OCI-LY1 (cell line): ENCODE results near the gene NR2F6.

ENCODE experiments used
- H2AFZ ChIP-seq: fragments of 200-600 bp; sonication (generic), shearing (Covaris generic); 2 replicates; pipeline ENCODE4 v1.6.0; 2014; ENCODE audit warnings: antibody characterized with exemption, mild to moderate bottlenecking, low read length
- H3F3A ChIP-seq: fragments of 200-600 bp; sonication (generic), shearing (Covaris generic); 2 replicates; pipeline ENCODE4 v1.6.0; 2014; ENCODE audit warnings: mild to moderate bottlenecking, antibody characterized with exemption, low read length, moderate library complexity; ENCODE audit not compliant: insufficient read depth
- H3K27ac ChIP-seq: fragments of 200-600 bp; sonication (generic); 2 replicates; pipeline ENCODE4 v1.5.1; 2014; ENCODE audit warnings: low read length, mixed run types, mild to moderate bottlenecking, low read depth; ENCODE audit not compliant: poor library complexity, severe bottlenecking
- H3K27me3 ChIP-seq: fragments of 200-600 bp; sonication (generic); 2 replicates; pipeline ENCODE4 v1.6.0; 2014; ENCODE audit warnings: antibody characterized with exemption, mild to moderate bottlenecking, low read length, moderate library complexity; ENCODE audit not compliant: insufficient read depth
- H3K36me3 ChIP-seq: fragments of 200-600 bp; sonication (generic); 2 replicates; pipeline ENCODE4 v1.6.1; 2014; ENCODE audit warnings: mild to moderate bottlenecking, antibody characterized with exemption, low read length, moderate library complexity, mixed read lengths; ENCODE audit not compliant: insufficient read depth
- H3K4me1 ChIP-seq: fragments of 200-600 bp; sonication (generic); 2 replicates; pipeline ENCODE4 v1.5.1; 2014; ENCODE audit warnings: mild to moderate bottlenecking, low read length, moderate library complexity; ENCODE audit not compliant: insufficient read depth, severe bottlenecking
- H3K4me2 ChIP-seq: fragments of 200-600 bp; sonication (generic), shearing (Covaris generic); 2 replicates; pipeline ENCODE4 v1.6.1; 2014; ENCODE audit warnings: low read length
- H3K4me3 ChIP-seq: fragments of 200-600 bp; sonication (generic); 2 replicates; pipeline ENCODE4 v1.5.1; 2014; ENCODE audit warnings: low read length, low read depth, mild to moderate bottlenecking, mixed read lengths; ENCODE audit not compliant: poor library complexity, severe bottlenecking
- H3K79me2 ChIP-seq: fragments of 200-600 bp; shearing (Covaris generic); 2 replicates; pipeline ENCODE4 v1.6.1; 2016; ENCODE audit warnings: mixed run types, low read length, mixed read lengths; ENCODE audit not compliant: insufficient read depth
- H3K9ac ChIP-seq: fragments of 200-600 bp; sonication (generic), shearing (Covaris generic); 2 replicates; pipeline ENCODE4 v1.6.1; 2014; ENCODE audit warnings: mild to moderate bottlenecking, low read length, mixed read lengths
- H3K9me2 ChIP-seq: fragments of 200-600 bp; sonication (generic), shearing (Covaris generic); 2 replicates; pipeline ENCODE4 v1.6.1; 2014; ENCODE audit warnings: low read depth, mild to moderate bottlenecking, low read length, mixed read lengths
- H3K9me3 ChIP-seq: fragments of 200-600 bp; shearing (Covaris generic); 2 replicates; pipeline ENCODE4 v1.6.1; 2014; ENCODE audit warnings: low read length, mixed read lengths
- H4K20me1 ChIP-seq: fragments of 200-600 bp; sonication (generic), shearing (Covaris generic); 2 replicates; pipeline ENCODE4 v1.6.0; 2016; ENCODE audit warnings: mild to moderate bottlenecking, low read length; ENCODE audit not compliant: insufficient read depth
- CTCF ChIP-seq: fragments of 200-600 bp; sonication (generic), shearing (Covaris generic); IDR thresholded peaks from 2 replicates; pipeline ENCODE4 v1.5.1; 2017; ENCODE audit warnings: mild to moderate bottlenecking, antibody characterized with exemption, low read length, moderate library complexity, mixed read lengths
- EZH2 ChIP-seq: fragments of 200-600 bp; sonication (generic), shearing (Covaris generic); IDR thresholded peaks from 2 replicates; pipeline ENCODE4 v1.8.0; 2017; ENCODE audit warnings: borderline replicate concordance, mixed run types, mild to moderate bottlenecking, antibody characterized with exemption, low read length, moderate library complexity, mixed read lengths

NR2F6 gene

GRCh38 chr19:17242431-17243208 lies 3.1 kb downstream of the NR2F6 start:
- Histone ChIP-seq H3F3A (no peaks in the 10 kb centered on the region), H3K79me2 (no peaks in the 10 kb centered on the region), H3K27me3 (no peaks in the 10 kb centered on the region), H4K20me1 (no peaks in the 10 kb centered on the region), H3K9me3 (no peaks in the 10 kb centered on the region), H3K9ac (no peak overlapping the region; the same call in 1 of the 2 replicates), H3K27ac (peak overlapping the region; percentile 59), H3K36me3 (0 out of 2 replicates have a peak, but pooled peaks cover 4% of the 10 kb centered on the region), H3K4me1 (peaks cover 36% of the 10 kb centered on the region), H3K9me2 (no peaks in the 10 kb centered on the region), H3K4me2 (peak overlapping the region; percentile 79; the same call in 1 of the 2 replicates), H2AFZ (no peak overlapping the region), H3K4me3 (no peak overlapping the region)
- TF ChIP-seq EZH2 (no peak), CTCF (no peak)

GRCh38 chr19:17240826-17241399 lies 4.8 kb downstream of the NR2F6 start:
- Histone ChIP-seq H2AFZ (no peak overlapping the region), H3K9me2 (no peaks in the 10 kb centered on the region), H3F3A (no peaks in the 10 kb centered on the region), H3K4me3 (no peak overlapping the region), H4K20me1 (no peaks in the 10 kb centered on the region), H3K27me3 (no peaks in the 10 kb centered on the region), H3K9me3 (no peaks in the 10 kb centered on the region), H3K4me1 (peaks cover 37% of the 10 kb centered on the region), H3K4me2 (no peak overlapping the region), H3K36me3 (0 out of 2 replicates have a peak, but pooled peaks cover 4% of the 10 kb centered on the region), H3K9ac (no peak overlapping the region), H3K79me2 (no peaks in the 10 kb centered on the region), H3K27ac (peak overlapping the region; percentile 27)
- TF ChIP-seq CTCF (no peak), EZH2 (no peak)

- Histone ChIP-seq H3K9ac (no peak overlapping the region), H3K27me3 (no peaks in the 10 kb centered on the region), H3K4me3 (no peak overlapping the region), H3K27ac (no peak overlapping the region), H3K9me3 (no peaks in the 10 kb centered on the region), H4K20me1 (no peaks in the 10 kb centered on the region), H2AFZ (no peak overlapping the region), H3K4me1 (peaks cover 40% of the 10 kb centered on the region), H3K79me2 (no peaks in the 10 kb centered on the region), H3F3A (no peaks in the 10 kb centered on the region), H3K36me3 (0 out of 2 replicates have a peak, but pooled peaks cover 4% of the 10 kb centered on the region), H3K9me2 (no peaks in the 10 kb centered on the region), H3K4me2 (no peak overlapping the region)
- TF ChIP-seq EZH2 (no peak), CTCF (no peak)
Observed at GRCh38 chr19:17240062-17240752, 5.5 kb downstream of the NR2F6 start.
